Spleen (tissue), 11 donors: ENCODE results near the gene ZNF253. TPM values are rescaled to one million over a fixed set of nuclear protein-coding genes. Genes with fewer than 3 reads are reported as not detected.
"Not testable (repeated sequence)": the region's sequence is repeated elsewhere in the genome, so short reads cannot be mapped to it uniquely, and the experiment has no call there.

Experiments used
- DNase-seq: peaks from one replicate; pipeline ENCODE4 v3.0.0-alpha.2; 2020
- H3K27ac ChIP-seq, 8 donors: fragments of 200-600 bp; sonication (generic) in 7 of 8; 1 replicate in 4 of 8; 2 replicates in 4 of 8; pipeline versions ENCODE4 v1.5.0 to v1.8.0; 2016 to 2021; ENCODE audit warnings: inconsistent platforms in 4 of 8, mild to moderate bottlenecking in 4 of 8, moderate library complexity in 1 of 8
- H3K27me3 ChIP-seq, 7 donors: fragments of 200-600 bp; sonication (generic) in 6 of 7; replicated peaks in 1 of 7; 1 replicate in 4 of 7; 2 replicates in 3 of 7; pipeline versions ENCODE4 v1.5.0 to v1.8.0; 2016 to 2021; ENCODE audit warnings: inconsistent platforms in 3 of 7, mild to moderate bottlenecking in 1 of 7
- H3K36me3 ChIP-seq, 6 donors: fragments of 200-600 bp; sonication (generic) in 5 of 6; 1 replicate in 4 of 6; 2 replicates in 2 of 6; pipeline versions ENCODE4 v1.5.0 to v1.8.0; 2016 to 2021; ENCODE audit warnings: inconsistent platforms in 2 of 6
- H3K4me1 ChIP-seq, 6 donors: fragments of 200-600 bp; sonication (generic) in 5 of 6; 1 replicate in 3 of 6; 2 replicates in 3 of 6; pipeline versions ENCODE4 v1.5.0 to v1.8.0; 2016 to 2021; ENCODE audit warnings: inconsistent platforms in 3 of 6
- H3K4me3 ChIP-seq, 8 donors: fragments of 200-600 bp; sonication (generic) in 7 of 8; 1 replicate in 4 of 8; 2 replicates in 4 of 8; pipeline versions ENCODE4 v1.5.0 to v1.8.0; 2016 to 2021; ENCODE audit warnings: inconsistent platforms in 4 of 8, mild to moderate bottlenecking in 4 of 8, moderate library complexity in 2 of 8
- H3K9me3 ChIP-seq, 8 donors: fragments of 200-600 bp; sonication (generic) in 7 of 8; 1 replicate in 4 of 8; 2 replicates in 4 of 8; pipeline versions ENCODE4 v1.5.0 to v1.8.0; 2016 to 2021; ENCODE audit warnings: inconsistent platforms in 4 of 8
- CTCF ChIP-seq, 11 experiments: fragments of 200-600 bp in 7 of 11; fragments of 450-650 bp in 4 of 11; sonication (generic) in 4 of 11; IDR thresholded peaks in 8 of 11; conservative IDR thresholded peaks in 3 of 11; 1 replicate in 7 of 11; 2 replicates in 4 of 11; pipeline versions ENCODE4 v1.4.0 to v1.8.0; 2016 to 2021; ENCODE audit warnings: antibody characterized with exemption in 11 of 11, inconsistent platforms in 4 of 11, mild to moderate bottlenecking in 1 of 11
- POLR2A ChIP-seq, 3 donors: fragments of 450-650 bp; IDR thresholded peaks; one replicate each; pipeline ENCODE4 v1.5.1; 2017; ENCODE audit warnings: antibody characterized with exemption in 3 of 3, mild to moderate bottlenecking in 1 of 3
- POLR2AphosphoS5 ChIP-seq, 3 donors: sonication (generic); formaldehyde crosslinking; IDR thresholded peaks; one replicate each; pipeline ENCODE4 v1.5.1; 2017; ENCODE audit warnings: antibody characterized with exemption in 3 of 3
- whole genome bisulfite sequencing, 5 donors: extraction: QIAGEN DNeasy Blood & Tissue Kit in 3 of 5; methylation state at CpG; one replicate each; pipeline versions ENCODE4 v1.1.5 to v1.1.7; 2013 to 2018; 5-methylcytosine and 5-hydroxymethylcytosine counted together
- intact Hi-C: fragments of 100-400 bp; cut with DNase I; formaldehyde crosslinking; loops from one replicate; pipeline ENCODE4 v1.15.0; 2023; ENCODE audit warnings: low total_unique reads
- polyA plus RNA-seq, 3 donors: library from polyadenylated mRNA; stranded (reverse); fragments of 200-250 nt; gene quantifications; one replicate each; pipeline ENCODE4 v1.2.1, GENCODE V29; 2013
- total RNA-seq, 7 donors: library from RNA; depleted of rRNA in 3 of 7; stranded (reverse); fragments of >200 nt in 3 of 7; fragmentation: NEBNext Ultra II Directional in 4 of 7; extraction: Animal tissue kit (Norgen Biotek cat#: 25700) in 4 of 7; gene quantifications; one replicate each; pipeline versions ENCODE4 v1.1.0 to v1.2.1, GENCODE V29; 2016 to 2021
- donor health status: healthy with polysubstance abuse.
- donor health status: DM: no; HTN: no; CAD: no; lungs with moderate emphysema.
- donor health status: DM: no; HTN: no; CAD: no.
- donor health status: Bipolar disorder and iron deficiency.
- donor health status: healthy.
- donor health status: DM: no; HTN: no; CAD: no.
- donor health status: DM: yes; HTN: yes; CAD: no.

The ZNF253 gene
- total and polyA plus RNA-seq, 10 donors = 4.0 to 34.8 (median 15.5) TPM

- DNase-seq = no peak
- TF ChIP-seq CTCF (IDR thresholded peaks at IDR 0.05 in 8 of 11, conservative IDR thresholded peaks at IDR 0.05 in 3 of 11) = no peak
- TF ChIP-seq POLR2A (IDR thresholded peaks at IDR 0.05) = no peak
- TF ChIP-seq POLR2AphosphoS5 (IDR thresholded peaks at IDR 0.05) = no peak
- peaks cover 0 to 11% (median 0%) of the 10 kb centered on the region in 6 donors for H3K36me3 ChIP-seq
- H3K27ac ChIP-seq = peak overlapping the region in 7 of 8 donors; percentile 78 to 93 (median 87)
- peaks cover 0 to 56% (median 40%) of the 10 kb centered on the region in 8 donors for H3K9me3 ChIP-seq
- H3K4me1 ChIP-seq = peaks cover 0 to 23% (median 14%) of the 10 kb centered on the region in 6 donors
- 0 to 1% (median 1%) methylated on average over 9 of the region's 9 CpGs for WGBS, 5 donors
- intact Hi-C loops = no loop called here
- H3K27me3 ChIP-seq = no peaks in the 10 kb centered on the region
- peak overlapping the region; percentile 72 to 94 (median 82) for H3K4me3 ChIP-seq
Measured at GRCh38 chr19:19900139-19900728, 34.6 kb downstream of the ZNF253 start.

GRCh38 chr19:19900729-19901444, 35.2 kb downstream of the ZNF253 start, which contains the start of gene ZNF93:
TSS of gene ZNF93 (plus strand) at chr19:19900946. CDS start at chr19:19901089, 143 bp downstream.
- intact Hi-C loops = no loop called here
- 0 to 2% (median 0%) methylated on average over 20 to 35 of the region's 35 CpGs for WGBS, 5 donors
- TF ChIP-seq CTCF (IDR thresholded peaks at IDR 0.05 in 8 of 11, conservative IDR thresholded peaks at IDR 0.05 in 3 of 11) (peak in 1 of 11 experiments; percentile 21), POLR2A (IDR thresholded peaks at IDR 0.05) (peak in 1 of 3 donors; percentile 46), POLR2AphosphoS5 (IDR thresholded peaks at IDR 0.05) (peak; percentile 77 to 91 (median 87))

GRCh38 chr19:19907551-19907950, 41.9 kb downstream of the ZNF253 start:
- H3K27ac ChIP-seq, H3K27me3 ChIP-seq, H3K4me3 ChIP-seq, H3K4me1 ChIP-seq, intact Hi-C loops, DNase-seq: not testable (repeated sequence)
- Histone ChIP-seq H3K9me3 (peaks cover 0 to 58% (median 8%) of the 10 kb centered on the region in 8 donors), H3K36me3 (peaks cover 0 to 35% (median 2%) of the 10 kb centered on the region in 6 donors)
- WGBS, 5 donors = 59 to 81% (median 79%) methylated on average over 3 of the region's 3 CpGs

More at GRCh38 chr19:19900729-19901444, 35.2 kb downstream of the ZNF253 start, which contains the start of gene ZNF93:
- DNase-seq = peak; percentile 93
- Histone ChIP-seq H3K4me3 (peak within 1 kb of the TSS; percentile 72 to 94 (median 82)), H3K27me3 (no peaks in the 10 kb centered on the region), H3K9me3 (peaks cover 0 to 54% (median 33%) of the 10 kb centered on the region in 8 donors), H3K4me1 (peaks cover 0 to 23% (median 14%) of the 10 kb centered on the region in 6 donors), H3K36me3 (peaks cover 0 to 16% (median 0%) of the 10 kb centered on the region in 6 donors), H3K27ac (peak within 1 kb of the TSS; percentile 69 to 93 (median 86))

GRCh38 chr19:19909654-19910053, 44.0 kb downstream of the ZNF253 start:
- no peak for DNase-seq
- no peak overlapping the region for H3K27ac ChIP-seq
- TF ChIP-seq POLR2A (IDR thresholded peaks at IDR 0.05) (no peak), CTCF (IDR thresholded peaks at IDR 0.05 in 8 of 11, conservative IDR thresholded peaks at IDR 0.05 in 3 of 11) (no peak)
- no peaks in the 10 kb centered on the region for H3K27me3 ChIP-seq
- H3K36me3 ChIP-seq = peaks cover 0 to 30% (median 2%) of the 10 kb centered on the region in 6 donors
- peaks cover 0 to 55% (median 8%) of the 10 kb centered on the region in 8 donors for H3K9me3 ChIP-seq
- no peak overlapping the region for H3K4me3 ChIP-seq
- WGBS, 5 donors = 74 to 96% (median 91%) methylated on average over 2 of the region's 2 CpGs
- intact Hi-C loops = no loop called here
- no peaks in the 10 kb centered on the region for H3K4me1 ChIP-seq
